Amniotic epithelial cell (primary cell): Measurements from ENCODE around the gene SLC22A24.
"Not testable (repeated sequence)": the region's sequence is repeated elsewhere in the genome, so short reads cannot be mapped to it uniquely, and the experiment has no call there.

Source experiments
- DNase-seq: peaks from one replicate; pipeline ENCODE4 v3.0.0-alpha.2; 2010; ENCODE audit warnings: low read depth

SLC22A24 gene, protein sequence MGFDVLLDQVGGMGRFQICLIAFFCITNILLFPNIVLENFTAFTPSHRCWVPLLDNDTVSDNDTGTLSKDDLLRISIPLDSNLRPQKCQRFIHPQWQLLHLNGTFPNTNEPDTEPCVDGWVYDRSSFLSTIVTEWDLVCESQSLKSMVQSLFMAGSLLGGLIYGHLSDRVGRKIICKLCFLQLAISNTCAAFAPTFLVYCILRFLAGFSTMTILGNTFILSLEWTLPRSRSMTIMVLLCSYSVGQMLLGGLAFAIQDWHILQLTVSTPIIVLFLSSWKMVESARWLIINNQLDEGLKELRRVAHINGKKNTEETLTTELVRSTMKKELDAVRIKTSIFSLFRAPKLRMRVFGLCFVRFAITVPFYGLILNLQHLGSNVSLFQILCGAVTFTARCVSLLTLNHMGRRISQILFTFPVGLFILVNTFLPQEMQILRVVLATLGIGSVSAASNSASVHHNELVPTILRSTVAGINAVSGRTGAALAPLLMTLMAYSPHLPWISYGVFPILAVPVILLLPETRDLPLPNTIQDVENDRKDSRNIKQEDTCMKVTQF

GRCh38 chr11:63144121-63144520 is at the start of gene SLC22A24:
Gene SLC22A24 (minus strand): TSS chr11:63144221. CDS start chr11:63143779, 442 bp downstream.
- DNase-seq = no peak

DNA sequence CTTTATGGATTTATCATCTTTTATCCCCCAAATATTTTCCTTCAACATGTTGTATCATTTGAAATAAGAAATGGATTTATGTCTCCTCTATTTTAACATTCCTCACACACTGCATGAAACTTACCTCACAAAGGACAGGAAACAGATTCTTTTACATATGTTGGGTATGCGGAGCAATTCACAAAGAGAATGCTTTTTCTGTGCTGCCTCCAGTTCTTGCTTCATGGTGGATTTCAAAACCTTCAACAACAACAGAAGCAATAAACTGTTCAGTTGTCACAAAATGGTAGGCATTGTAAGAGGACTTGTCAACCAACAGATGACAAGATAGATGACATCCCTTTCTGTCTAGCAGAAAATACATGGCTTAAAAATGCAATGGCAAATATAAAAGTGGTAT is 36.5 kb upstream of the SLC22A24 start:
- no peak for DNase-seq

- no peak for DNase-seq
These were observed 35.5 kb upstream of the SLC22A24 start for GRCh38 chr11:63179432-63180041.

DNA sequence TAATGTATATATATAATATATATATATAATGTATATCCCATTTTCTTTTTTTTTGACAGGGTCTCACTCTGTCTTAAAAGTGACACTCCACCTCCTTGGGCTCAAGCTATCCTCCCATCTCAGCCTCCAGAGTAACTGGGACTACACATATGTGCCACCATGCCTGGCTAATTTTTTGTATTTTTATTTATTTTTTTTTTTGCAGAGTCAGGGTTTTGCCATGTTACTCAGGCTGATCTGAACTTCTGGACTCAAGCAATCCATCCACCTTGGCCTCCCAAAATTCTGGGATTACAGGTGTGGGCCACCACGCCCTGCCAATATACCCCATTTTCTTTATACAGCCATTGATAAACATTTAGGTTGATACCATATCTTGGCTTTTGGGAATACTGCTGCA is 33.9 kb upstream of the SLC22A24 start:
- no peak for DNase-seq

DNA sequence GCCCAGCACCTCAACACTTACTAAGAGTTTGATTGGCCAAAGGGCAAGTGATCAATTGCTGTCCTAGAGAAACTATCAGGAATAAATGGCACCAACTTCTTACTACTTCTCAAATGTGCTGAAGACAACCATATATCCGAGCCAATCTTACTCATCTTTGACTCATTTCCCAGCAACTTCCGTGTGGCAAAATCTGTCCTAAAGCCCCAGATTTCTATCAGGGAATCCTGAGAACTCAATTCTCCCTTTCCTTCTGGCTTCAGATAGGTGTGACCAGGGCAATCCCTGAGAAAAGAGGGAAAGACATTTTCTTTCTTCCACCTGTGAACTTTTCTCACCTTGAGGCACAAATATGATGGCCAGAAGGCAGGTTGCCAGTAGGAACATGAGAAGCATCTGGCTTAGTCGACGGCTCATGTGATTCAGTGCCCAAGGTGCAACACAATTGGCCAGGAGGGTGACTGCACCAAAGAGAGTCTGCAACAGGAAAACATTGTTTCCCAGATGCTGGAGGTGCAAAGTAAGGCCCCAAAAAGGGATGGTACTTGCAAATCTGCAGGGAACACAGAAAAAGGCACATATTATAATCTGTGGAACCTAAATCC is 21.8 kb upstream of the SLC22A24 start:
- DNase-seq = no peak

DNA sequence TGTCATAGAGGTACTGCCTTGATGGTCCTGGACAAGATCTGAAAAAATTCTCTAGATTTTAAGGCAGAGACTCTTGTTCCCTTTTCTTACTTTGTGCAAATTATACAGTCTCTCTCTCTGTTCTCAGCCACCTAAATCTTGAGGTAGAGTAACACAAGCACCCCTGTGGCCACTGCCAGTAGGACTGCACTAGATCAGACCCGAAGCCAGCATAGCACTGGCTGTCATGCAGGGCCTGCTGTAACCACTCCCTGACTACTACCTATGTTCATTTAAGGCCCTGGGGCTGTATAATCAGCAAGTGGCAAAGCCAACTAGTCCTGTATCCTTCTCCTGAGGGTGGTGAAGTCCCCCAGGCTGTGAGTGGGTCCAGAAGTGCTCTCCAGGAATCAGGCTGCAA is 11.8 kb upstream of the SLC22A24 start:
- DNase-seq = no peak

DNA sequence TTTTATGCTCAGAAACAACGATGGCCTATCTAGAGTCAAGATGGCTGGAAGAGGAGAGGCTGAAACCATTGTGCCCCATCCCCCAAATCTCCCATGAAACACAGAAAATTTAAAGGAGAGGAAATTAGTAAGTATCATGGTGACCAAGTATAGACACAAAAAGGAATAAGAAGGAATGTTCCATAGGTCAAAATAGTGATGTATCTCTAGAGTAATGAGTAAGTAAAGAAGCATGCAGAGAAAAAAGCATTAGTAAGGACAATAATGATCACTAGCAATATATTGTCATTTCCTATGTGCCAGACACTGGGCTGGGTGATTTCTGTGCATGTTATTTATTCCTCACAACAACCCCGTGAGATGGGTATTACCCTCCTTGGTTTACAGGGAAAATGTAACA is 2.6 kb upstream of the SLC22A24 start:
- DNase-seq = no peak

- DNase-seq = no peak
These were observed 1.6 kb downstream of the SLC22A24 start for GRCh38 chr11:63142459-63142858.

DNA sequence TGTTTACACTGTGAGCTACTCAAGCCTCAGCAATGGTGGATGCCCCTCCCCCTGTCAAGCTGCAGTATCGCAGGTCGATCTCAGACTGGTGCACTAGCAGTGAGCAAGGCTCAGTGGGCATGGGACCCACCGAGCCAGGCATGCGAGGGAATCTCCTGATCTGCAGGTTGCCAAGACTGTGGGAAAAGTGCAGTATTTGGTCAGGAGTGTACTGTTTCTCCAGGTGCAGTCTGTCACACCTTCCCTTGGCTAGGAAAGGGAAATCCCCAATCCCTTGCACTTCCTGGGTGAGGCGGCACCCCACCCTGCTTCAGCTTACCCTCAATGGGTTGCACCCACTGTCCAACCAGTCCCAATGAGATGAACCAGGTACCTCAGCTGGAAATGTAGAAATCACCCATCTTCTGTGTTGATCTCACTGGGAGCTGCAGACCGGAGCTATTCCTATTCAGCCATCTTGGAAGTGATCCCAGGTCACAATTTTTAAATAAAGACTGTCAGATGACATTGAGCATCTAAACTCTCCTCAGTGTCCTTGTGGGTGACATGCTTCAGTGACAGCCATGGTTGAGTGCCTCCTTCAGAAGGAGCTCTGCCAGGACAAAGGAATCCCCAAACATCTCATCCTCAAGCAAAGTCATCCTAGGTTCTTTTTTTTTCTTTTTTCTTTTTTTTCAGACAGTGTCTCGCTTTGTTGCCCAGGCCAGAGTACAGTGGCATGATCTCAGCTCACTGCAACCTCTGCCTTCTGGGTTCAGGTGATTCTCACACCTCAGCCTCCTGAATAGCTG is 10.8 kb downstream of the SLC22A24 start:
- DNase-seq = no peak

GRCh38 chr11:63099555-63099954 is 44.5 kb downstream of the SLC22A24 start:
- no peak for DNase-seq

GRCh38 chr11:63080682-63081081 is 63.3 kb downstream of the SLC22A24 start:
- no peak for DNase-seq

GRCh38 chr11:63046203-63046602 is 97.8 kb downstream of the SLC22A24 start:
- not testable (repeated sequence) for DNase-seq

DNA sequence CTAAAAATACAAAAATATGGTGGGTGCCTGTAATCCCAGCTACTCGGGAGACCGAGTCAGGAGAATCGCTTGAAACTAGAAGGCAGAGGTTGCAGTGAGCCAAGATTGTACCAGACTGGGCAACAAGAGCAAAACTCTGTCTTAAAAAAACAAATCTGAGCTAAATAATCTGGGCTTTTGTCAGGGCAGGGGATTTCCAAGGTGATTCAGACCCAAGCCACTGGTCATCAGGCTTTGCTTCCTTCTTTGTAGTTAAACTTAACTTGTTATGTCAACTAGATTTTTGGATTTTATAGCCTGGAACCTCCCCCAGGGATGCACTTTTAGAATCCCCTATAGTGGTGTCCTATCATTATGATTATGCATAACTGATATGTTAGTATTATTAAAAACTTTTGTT is 101.4 kb downstream of the SLC22A24 start:
- DNase-seq = no peak

GRCh38 chr11:63032457-63032856 is 111.6 kb downstream of the SLC22A24 start:
- DNase-seq = no peak
